Dermis microvascular lymphatic vessel endothelial cell (primary cell): ENCODE measurements around the gene NAA25. TPM values are rescaled to one million over a fixed set of nuclear protein-coding genes. Genes with fewer than 3 reads are reported as not detected.

ENCODE experiments used
- DNase-seq, 2 donors: peaks; one replicate each; pipeline versions ENCODE4 v3.0.0 to v3.0.0-alpha.2; 2010; ENCODE audit warnings: low read depth in 2 of 2
- total RNA-seq: library from RNA; depleted of rRNA; stranded (reverse); fragments of >200 nt; gene quantifications from 2 replicates; pipeline ENCODE4 v1.2.1, GENCODE V29; 2014

Gene NAA25
- total RNA-seq = 14.2 and 14.4 TPM in 2 replicates

DNA sequence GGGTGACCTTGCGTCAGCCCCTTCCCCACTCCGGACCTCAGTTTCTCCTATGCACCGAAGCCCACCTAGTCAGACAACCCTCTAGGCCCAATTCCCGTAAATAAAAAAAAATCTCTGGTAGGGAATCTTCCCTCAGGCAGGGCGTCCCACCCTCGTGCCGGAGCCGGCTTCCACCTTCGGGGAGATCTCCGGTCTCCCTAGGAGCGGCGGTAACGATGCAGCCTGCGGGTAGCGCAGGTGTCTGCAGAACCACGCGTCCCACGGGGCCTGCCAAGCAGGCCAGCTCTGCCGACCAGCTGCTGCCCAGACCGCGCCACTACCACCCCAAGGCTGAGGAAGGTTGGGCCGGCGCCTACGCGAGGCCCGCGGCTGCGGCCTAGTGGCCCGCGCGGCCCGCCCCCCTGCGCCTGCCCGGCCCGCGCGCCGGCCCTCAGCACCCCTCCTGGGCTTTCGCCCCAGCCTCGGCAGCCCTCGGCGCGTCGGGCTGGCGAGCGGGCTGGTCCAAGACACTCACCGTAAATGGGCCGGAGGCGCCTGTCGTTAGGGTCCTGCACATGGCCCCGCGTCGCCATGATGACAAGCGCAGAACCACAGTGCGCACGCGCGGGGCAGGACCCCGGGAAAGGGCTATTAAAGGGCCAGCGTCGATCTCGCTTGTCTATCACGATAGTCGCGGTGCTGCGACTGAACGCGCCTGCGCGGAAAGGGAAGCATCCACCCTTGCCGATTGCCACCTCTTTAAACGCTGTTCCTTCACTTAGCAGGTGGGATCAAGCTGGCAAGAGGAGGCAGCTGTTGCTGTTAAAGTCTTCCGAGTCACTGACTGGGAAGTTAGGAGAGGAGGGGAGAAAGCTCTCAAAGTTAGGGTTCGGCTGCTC is at the start of gene NAA25:
Gene NAA25 (minus strand): TSS at position 582 of the 878 bp plus-strand sequence. CDS start 10 bp downstream, at position 572.
- DNase-seq = peak; percentile 64 to 87

- no peak for DNase-seq
Measured at GRCh38 chr12:112153893-112154219, 45.3 kb upstream of the NAA25 start.

GRCh38 chr12:112153181-112153892 is 44.8 kb upstream of the NAA25 start:
- DNase-seq = no peak

GRCh38 chr12:112151766-112152541 is 43.4 kb upstream of the NAA25 start:
- DNase-seq = no peak

DNA sequence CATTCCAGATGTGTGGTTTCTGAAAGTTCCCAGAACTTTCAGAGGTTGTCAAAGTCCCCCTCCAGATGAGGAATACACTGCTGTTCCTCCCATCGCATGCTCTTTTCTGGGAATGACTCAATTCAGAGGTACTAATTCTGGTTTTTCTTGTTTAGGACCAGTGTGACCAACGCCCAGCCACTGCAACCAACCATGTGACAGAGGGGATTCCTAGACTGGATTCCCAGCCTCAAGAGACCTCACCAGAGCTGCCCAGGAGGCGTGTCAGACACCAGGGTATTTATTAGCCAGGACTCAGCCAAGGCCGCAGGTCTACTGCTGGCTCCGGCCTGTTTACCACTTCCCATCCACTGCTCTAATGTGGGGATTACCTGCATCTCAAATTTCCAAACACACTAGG is 41.0 kb upstream of the NAA25 start:
- no peak for DNase-seq

- peak in 1 of 2 donors; percentile 33 for DNase-seq
Measured at GRCh38 chr12:112148031-112148513, 39.5 kb upstream of the NAA25 start.

DNA sequence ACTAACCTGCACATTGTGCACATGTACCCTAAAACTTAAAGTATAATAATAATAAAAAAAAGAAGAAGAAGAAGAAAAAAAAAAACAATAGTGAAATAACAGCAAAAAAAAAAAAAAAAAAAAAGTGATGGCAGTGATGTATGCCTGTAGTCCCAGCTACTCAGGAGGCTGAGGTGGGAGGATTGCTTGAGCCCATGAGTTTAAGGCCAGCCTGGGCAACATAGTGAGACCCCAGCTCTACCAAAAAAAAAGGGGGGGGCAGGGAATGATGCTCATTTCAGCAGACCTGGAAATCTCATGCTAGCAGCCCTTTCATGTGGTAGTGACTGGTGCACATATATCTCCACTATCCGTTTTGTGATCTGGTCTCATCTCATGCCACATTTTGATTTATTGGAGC is 37.5 kb upstream of the NAA25 start:
- no peak for DNase-seq

DNA sequence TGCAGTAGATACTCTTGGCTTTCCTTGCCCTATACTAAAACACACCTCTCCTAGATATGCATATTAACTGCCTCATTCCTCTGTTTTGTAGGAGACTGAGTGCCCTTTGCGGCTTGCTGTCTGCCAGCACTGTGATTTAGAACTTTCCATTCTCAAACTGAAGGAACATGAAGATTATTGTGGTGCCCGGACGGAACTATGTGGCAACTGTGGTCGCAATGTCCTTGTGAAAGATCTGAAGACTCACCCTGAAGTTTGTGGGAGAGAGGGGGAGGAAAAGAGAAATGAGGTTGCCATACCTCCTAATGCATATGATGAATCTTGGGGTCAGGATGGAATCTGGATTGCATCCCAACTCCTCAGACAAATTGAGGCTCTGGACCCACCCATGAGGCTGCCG is 32.1 kb upstream of the NAA25 start:
- DNase-seq = no peak

DNA sequence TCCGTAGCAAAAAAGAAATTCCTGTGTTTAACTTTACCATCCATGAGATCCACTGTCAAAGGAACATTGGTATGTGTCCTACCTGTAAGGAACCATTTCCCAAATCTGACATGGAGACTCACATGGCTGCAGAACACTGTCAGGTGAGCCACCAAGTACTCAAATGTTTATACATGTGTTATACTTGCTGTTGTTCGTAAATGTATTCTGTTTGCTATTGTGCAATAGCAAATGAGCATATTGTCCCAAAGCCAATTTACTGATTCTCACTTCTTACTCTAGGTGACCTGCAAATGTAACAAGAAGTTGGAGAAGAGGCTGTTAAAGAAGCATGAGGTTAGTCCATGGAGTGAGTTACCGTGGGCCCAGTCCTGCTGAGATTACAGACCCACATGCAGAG is 26.1 kb upstream of the NAA25 start:
- no peak for DNase-seq

DNA sequence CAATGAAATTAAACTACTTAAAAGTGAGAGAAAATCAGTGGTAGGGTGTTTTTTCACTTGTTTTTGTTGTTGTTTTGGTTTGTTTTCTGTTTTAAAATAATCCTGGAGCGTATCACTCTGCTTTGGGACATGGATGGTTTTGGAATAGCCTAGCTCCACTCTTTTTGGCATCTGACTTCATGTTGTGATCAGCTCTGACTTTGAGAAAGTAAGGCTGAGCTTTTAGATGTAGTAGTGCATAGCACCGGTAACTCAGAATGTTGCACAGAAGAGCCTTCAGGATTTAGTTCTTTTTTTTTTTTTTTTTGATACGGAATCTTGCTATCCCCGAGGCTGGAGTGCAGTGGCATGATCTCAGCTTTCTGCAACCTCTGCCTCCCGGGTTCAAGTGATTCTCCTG is 24.8 kb upstream of the NAA25 start:
- no peak for DNase-seq

DNA sequence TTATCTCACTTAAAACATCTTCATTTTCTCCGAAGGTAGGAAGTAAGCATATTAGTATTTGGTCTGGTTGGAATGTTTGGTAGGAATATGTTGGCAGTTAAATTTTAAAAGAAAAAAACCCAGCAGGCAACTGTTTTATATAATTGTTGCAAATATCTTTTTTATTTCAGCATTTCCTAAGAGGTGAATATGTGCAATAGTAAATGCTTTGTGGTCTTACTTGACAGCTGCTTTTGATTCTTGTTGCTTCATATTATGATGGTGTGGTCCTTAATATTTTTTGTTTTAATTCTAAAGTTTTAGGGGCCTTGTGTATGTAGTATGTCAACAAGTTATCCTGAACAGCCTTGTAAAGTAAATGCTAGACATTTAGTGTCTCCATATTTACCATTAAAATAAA is 23.1 kb upstream of the NAA25 start:
- DNase-seq = no peak

DNA sequence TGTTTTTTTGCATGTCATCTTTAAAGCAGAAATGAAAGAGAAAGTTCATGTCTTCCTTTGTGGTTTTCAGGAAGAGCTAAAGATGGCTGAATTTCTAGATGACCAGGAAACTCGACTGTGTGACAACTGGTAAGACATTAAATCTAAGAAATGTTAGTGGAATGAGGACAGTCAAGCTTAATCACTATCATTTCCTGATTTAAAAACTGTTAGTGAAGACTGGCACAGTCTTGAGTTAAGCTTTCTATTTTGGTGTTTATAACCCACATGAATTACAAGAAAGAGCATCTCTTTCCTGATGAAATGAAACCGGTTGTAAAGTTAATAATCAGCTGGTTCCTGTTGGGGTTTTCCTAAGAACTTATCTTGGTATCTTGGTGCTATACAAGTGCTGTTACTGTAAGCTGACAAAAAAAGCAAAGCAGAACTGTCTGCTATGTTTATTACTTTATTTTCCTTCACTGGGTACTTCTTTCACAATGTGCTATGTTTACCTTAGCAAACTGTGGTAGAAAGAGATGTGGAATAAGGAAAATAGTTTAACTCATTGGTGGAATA is 21.9 kb upstream of the NAA25 start:
- DNase-seq = peak in 1 of 2 donors; percentile 40

GRCh38 chr12:112126911-112127310 is 18.3 kb upstream of the NAA25 start:
- DNase-seq = no peak

DNA sequence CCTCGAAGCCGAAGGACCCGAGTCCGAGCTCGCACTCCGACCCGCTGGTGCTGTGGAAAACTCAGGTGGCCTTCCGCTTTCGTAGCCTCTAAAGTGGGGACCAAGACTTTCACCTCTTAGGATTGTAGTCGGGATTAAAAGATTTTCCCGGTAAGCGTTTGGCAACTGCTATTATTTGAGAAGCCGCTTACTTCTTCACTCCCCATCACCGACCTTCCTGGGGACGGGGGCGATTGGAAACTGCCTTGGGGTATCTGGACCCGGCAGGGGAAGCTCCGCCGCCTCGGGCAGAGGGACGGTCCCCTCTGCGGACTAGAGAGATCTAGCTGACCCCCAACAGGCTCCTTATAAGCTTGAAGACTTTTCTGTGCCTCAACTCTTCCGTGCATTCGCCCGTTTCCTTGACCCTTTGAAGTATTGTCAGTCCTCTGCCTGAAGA is 17.4 kb upstream of the NAA25 start:
- DNase-seq = no peak

DNA sequence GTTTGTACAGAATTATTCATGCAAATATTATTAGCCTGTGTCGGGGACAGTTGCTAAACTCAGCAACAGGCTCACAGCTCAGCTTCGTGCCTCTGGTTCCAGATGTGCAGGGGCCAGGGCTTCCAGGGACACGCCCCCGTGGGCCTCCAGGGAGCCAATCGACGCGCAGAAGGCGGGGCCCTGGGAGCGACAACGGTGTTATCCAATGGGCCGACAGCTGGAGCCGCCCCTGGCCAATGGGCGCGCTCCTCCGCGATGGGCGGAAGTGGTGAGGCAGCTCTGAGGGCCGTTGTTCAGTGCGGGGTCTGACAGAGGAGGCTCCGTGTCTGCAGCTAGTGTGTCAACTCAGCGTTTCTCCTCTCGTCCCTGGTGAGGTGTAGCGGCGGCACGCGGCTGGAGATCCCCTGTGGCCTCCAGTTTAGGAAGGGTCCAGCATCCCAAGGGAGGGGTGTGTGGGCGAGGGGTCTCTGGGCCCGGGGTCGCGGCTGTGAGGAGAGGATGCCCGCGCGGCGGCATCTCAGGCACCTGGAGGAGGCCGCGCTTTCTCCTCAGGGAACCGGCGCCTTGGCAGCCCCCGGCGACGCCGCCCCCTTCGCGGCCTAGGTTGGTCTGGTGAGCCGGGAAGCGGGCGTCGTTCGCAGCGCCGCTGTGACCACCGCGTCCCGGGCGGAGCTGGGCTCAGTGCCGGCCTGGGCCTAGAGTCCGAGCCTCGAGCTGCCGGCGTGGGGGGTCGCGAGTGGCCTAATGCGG is 16.8 kb upstream of the NAA25 start, which contains the start of gene TRAFD1:
Gene TRAFD1 (plus strand): TSS at position 311 of the 750 bp plus-strand sequence. CDS start 4,963 bp downstream, outside the sequence.
- DNase-seq = peak; percentile 91 to 97

- no peak for DNase-seq
Measured at GRCh38 chr12:112124918-112125249, 16.3 kb upstream of the NAA25 start.

GRCh38 chr12:112122823-112123690 is 14.5 kb upstream of the NAA25 start:
- no peak for DNase-seq

DNA sequence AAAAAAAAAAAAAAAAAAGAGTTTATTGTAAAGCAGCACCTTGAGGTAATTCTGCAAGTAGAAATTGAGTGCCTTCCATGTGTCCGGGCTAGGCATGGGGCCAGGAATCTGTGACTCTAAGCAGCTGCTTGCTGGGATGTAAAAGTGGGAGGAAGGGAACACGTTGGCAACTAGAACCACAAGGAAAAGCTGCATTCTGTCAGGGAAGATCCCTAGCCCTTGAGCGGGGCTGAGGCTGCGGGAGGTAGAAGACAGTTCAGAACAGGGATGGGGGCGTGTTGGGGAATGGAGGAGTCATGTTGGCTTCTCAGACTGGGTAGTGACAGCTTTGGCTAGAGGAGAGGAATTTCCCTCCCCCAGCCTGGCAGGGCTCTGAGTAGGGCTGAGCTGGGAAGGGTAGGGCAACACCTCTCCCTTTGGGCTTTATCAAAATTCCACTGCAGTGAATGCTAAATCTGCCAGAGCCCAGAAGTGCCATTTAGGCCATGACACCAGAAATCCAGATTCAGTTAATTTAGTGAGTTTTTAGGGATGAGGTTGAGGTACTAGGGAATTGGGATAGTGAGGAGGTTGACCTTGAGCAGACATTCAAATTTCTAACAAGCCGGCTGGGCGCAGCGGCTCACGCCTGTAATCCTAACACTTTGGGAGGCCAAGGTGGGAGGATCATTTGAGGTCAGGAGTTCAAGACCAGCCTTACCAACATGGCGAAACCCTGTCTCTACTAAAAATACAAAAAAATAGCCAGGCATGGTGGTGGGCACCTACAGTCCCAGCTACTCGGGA is 13.4 kb upstream of the NAA25 start:
- DNase-seq = no peak

DNA sequence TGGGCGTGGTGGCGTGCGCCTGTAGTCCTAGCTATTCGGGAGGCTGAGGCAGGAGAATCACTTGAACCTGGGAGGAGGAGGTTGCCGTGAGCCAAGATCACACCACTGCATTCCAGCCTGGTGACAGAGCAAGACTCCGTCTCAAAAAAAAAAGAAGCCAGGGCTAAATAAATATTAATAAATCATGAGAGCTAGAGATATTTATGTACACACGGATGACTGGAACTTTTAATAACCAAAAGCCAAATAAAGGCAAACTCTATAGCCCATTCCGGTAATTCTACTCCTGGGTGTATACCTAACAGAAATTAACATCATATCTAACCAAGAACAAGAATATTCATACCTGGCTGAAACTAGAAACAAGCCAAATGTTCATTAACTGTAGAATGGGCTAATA is 9.1 kb upstream of the NAA25 start:
- no peak for DNase-seq
